Forelimb muscle (tissue), 1 donor: ENCODE measurements around the gene IL17C. TPM values are rescaled to one million over a fixed set of nuclear protein-coding genes. Genes with fewer than 3 reads are reported as not detected.
"Not testable (repeated sequence)": the region's sequence is repeated elsewhere in the genome, so short reads cannot be mapped to it uniquely, and the experiment has no call there.

Source experiments
- DNase-seq: peaks from one replicate; pipeline ENCODE4 v3.0.0-alpha.2; 2013; ENCODE audit warnings: low read depth
- polyA plus RNA-seq: library from polyadenylated mRNA; unstranded; fragments of 120-200 nt; gene quantifications from one replicate; pipeline ENCODE4 v1.2.1, GENCODE V29; 2013; ENCODE audit not compliant: insufficient read length

The IL17C gene
- polyA plus RNA-seq, 1 donor: not detected

DNA sequence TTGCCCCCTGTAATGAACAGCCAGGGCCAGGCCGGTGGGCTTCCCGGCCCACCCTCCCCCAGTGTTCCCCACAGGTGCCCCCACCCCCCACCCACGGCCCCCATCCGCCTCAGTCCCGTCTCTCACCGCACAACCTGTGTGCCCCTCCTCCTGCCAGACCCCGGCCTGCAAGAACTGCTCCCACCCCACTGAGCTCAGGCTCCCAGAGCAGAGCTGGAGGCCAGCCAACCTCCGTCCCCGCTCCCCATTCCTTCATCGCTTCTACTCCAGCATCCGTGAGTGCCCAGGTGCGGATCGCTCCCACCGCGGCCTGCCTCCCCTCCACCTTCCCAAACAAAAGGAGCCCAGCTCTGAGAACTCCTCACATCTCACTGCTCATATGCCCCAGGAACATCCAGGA lies 20.3 kb downstream of the IL17C start:
- DNase-seq: no peak

DNA sequence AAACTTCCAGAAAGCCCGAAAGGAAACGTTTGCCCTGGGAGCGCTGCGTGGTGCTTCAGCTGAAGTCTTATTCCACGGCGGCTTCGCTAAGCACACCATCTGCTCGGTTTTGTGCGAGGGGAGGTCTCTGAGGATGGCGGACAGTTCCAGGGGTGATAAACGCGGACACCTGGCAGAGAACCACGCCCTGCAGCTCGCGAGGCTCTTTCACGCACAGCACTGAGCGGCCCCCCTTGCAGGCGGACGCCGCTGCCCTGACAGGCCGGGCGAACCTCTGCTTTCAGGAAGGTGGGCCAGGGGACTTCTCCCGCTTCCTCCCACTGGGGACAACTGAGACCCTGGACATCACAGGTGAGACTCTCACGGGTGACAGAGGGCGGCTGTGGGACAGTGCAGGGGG lies 20.8 kb downstream of the IL17C start:
- DNase-seq: no peak

DNA sequence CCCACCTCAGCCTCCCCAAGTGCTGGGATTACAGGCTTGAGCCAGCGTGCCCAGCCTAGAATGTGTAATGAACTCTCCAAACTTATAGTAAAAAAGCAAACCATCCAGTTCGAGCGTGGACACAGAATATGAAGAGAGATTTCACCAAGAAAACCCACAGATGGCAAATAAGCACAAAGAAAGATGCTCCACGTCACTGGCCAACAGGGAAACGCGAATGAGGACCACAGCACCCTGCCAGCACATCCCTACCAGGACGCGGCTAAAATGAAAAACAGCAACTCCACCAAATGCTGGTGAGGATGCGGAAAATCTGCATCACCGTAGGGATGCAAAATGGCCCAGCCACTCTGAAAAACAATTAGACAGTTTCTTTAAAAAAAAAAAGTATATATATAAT lies 23.1 kb downstream of the IL17C start:
- no peak for DNase-seq

DNA sequence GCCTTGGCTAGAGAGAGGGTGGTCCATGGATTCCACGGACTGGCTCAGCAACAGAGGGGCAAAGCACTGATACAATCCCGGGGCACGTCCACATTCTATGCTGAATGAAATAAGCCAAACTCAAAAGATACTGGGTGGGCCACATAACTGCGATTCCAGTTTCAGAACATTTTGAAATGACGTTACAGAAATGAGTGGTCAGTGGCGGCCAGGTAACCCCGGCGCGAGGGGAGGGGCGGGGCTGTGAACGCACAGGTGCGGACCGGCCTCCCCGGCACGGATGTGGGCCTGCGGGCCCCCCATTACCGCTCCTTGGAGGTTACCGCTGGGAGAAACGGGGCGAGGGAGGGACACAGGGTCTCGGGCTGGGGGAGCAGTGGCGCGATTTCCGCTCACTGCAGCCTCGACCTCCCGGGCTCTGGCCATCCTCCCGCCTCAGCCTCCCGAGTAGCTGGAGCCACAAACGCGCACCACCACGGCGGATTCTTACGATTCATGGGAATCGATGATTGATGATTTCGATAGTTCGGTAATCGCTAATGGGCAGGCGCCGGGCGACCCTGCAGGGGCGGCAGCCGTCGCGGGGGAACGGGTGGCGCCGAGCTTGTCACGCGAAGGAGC lies 24.0 kb downstream of the IL17C start:
- no peak for DNase-seq

DNA sequence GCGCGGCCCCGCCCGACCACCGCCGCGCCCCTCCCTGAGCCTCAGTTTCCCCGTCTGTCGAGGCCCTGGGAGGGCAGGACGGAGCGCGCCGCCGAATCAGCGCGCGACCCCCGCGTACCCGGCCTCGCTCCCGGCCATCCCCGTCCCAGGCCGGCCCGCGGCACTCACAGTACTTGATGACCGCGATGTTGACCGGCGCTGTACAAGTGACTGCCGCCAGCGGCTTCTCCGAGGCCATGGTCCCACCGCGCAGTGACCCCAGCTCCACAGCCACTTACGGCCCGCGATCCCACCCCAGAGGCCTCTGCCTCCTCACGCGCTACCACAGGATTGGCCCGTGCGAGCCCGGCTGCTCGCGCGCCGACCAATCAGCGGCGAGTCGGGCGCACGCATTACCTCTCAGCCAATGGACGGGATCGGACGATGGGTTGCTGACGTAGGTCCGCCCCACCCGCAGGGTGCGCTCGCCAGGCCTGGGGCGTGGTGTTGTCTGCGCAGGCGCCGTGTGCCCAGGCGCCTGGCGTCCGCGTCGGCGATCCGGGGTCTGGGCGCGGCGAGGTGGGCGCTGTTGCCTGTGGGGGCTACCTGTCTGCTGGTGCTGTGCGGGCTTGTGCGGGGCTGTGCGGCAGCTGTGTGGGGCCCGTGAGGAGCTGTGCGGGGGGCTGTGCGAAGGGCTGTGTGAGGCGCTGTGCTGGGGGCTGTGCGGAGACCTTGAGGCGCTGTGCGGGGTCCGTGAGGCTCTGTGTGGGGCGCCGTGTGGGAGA lies 24.7 kb downstream of the IL17C start, which contains the start of gene MVD:
Gene MVD, minus strand, starts transcription at position 249 of the 764 bp plus-strand sequence. Its CDS starts 11 bp downstream, at position 238.
- DNase-seq: peak; percentile 97

DNA sequence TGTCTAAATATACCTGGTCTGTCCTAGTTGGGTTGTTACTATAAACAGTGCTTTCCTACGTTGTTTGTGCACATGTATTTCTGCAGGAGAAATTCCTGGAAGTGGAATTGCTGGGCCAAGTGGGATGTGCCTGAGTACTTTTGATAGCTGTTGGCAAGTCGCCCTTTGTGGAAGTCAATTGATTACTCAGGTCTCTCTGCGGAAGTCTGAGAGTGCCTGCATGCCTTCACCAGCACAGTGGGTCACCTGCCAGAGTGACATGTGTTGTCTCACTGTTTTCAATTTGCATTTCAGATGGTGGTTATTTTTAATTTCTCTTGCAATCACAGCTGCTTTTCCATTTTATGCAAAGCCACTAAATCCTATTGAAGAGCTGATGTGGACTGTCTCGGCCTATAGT lies 26.8 kb downstream of the IL17C start:
- no peak for DNase-seq

DNA sequence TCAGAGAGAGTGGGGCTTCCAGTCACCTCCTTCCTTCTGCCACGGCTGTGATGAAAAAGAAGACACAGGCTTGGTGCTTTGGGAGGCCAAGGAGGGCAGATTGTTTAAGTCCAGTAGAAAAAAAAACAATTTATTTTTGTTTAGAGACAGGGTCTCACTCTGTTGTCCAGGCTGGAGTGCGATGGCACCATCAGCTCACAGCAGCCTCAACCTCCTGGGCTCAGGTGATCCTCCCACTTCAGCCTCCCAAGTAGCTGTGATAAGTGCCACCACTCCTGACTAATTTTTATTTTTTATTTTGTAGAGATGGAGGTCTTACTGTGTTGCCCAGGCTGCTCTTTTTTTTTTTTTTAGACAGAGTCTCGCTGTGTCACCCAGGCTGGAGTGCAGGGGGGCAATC lies 27.2 kb downstream of the IL17C start:
- DNase-seq: no peak

DNA sequence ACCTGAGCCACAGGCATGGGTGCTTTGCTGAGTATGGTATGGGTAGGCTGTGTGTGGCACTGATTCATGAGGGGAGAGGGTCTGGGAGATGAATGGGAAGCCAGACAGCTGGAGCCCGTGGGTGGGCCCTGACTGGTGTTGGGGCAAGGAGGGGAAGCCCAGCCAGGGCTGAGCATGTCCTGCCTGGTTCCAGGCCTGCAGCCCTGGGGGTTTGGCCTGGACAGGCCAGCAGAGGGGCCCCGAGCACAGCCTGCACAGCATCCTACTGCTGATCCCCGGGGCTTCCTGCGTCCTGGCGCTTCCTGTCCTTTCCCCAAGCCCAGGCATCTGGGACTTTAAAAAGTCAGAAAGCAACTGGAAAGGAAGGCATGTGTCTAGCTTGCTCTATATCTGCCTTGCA lies 29.1 kb downstream of the IL17C start:
- no peak for DNase-seq

DNA sequence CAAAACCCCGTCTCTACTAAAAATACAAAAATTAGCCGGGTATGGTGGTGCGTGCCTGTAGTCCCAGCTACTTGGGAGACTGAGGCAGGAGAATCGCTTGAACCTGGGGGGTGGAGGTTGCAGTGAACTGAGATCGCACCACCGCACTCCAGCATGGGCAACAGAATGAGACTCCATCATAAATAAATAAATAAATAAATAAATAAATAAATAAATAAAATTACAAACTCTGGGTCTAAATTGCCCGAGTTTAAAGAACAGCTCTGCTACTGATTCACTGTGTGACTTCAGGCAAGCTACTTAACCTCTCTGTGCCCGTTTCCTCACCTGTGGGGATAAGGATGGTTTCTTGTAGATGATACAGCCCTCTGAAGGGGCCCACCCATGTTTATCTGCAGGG lies 31.1 kb downstream of the IL17C start:
- DNase-seq: not testable (repeated sequence)

DNA sequence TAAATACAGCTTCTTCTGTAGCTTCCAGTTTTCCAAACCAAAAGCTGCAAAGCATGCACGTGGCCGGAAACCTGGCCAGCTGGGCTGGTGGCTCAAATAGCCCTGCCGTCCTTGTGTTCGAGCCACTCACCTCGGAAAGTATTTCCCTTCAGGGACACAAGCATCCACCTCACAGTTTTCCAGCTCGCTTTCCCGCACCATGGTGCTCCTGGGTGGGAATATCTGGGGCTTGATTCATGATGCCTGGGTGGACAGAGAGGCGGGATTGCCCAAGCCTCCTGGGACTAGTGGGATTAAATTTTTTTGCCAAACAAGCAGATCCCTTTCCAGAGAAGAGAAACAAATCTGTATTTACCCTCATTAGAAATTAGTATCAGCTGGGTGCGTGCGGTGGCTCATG lies 31.6 kb downstream of the IL17C start:
- DNase-seq: no peak

DNA sequence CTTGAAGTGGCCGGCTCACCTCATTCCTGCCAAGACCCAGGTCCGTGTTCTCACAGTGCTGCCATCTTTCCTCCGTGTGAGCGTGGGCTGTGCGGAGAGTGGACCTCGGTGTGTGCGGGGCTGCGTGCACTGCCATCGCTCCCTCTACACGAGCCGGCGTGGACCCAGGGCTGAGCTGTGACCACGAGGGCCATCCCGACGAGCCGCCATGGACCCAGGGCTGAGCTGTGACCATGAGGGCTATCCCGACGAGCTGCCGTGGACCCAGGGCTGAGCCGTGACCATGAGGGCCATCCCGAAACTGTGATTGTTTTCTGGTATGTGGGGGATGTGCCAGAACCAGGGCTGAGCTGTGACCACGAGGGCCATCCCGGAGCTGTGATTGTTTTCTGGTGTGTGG lies 33.4 kb downstream of the IL17C start:
- no peak for DNase-seq

DNA sequence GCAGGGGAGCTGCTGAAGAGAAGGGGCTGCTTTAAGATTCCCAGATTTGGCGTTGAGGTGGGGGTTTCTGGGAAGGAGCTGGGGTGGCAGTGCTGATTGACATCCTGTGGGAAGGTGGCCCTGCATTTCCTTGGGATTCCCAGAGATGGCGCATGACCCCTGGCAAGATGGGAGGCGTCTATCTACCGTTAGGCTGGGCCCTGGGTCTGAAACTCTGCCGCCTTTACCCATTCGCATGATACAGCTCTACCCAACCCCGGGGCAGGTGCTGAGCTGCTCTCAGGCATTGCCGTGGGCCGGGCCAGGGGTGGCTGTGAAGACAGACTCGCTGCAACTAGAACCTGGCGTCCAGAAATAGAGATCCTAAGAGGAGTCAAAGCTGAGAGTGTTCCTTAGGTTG lies 34.4 kb downstream of the IL17C start:
- DNase-seq: no peak

DNA sequence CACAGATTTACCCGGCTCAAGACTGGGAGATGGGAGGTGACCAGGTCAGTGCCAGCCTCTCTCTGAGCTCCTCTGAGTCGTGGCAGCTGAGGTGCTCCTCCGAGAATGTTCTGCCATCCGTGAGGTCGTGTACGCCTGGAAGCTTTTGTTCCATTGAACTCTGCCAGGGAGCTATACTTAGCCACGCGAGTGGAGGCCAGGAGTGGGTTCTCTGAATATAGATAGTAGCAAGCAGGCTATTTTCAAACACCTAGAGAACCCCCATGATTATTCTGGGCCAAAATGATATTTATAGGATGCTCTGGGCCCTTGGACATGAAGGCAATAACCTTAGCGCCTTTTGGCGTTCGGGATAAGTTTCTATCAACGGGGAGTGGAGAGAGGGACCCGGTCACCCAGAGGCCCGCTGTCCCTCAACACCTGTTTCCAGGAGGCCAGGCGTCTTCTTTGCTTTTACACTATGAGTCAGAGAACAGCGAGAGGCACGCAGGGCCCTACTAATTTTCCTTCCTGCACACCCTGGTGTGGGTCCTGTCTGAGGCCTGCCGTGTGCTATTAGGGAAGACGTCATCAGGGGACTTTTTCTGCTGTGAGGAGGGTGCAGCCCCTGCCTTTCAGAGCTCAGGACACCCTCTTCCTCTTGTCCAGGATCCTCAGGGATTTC lies 35.5 kb downstream of the IL17C start:
- no peak for DNase-seq

DNA sequence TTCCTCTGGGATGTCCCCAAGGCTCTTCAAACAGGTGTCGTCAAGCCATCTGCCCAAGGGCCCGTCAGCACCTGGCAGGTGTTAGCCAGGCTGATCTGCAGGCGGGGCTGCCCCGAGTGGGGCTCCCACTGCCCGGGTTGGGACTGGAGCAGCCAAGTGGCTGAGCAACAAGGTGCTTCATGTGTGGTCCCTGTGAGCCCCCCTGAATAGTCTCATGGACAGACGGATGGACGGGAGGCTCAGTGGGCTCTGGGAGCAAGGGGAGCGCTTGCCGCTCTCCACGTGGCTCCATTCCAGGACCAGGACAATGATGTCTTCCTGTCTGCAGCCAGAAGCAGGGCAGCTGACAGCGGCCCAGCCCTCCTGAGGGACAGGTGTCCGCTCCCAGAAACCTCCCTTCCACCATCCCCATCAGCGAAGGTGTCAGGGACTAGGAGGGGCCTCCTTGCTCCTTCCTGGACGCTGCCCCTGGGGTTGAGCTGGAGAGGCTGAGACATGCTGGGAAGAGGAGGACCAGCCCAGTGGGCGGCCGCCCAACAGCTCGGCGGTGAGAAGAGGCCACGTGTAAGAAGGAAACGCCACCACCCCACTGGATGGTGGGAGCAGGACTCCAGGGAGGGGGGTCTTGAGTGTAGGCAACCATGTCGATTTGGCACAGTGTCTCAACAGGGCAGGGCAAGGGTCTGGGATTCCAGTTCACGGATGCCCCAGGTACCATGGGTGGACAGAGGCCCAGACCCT lies 38.3 kb downstream of the IL17C start:
- DNase-seq: no peak

DNA sequence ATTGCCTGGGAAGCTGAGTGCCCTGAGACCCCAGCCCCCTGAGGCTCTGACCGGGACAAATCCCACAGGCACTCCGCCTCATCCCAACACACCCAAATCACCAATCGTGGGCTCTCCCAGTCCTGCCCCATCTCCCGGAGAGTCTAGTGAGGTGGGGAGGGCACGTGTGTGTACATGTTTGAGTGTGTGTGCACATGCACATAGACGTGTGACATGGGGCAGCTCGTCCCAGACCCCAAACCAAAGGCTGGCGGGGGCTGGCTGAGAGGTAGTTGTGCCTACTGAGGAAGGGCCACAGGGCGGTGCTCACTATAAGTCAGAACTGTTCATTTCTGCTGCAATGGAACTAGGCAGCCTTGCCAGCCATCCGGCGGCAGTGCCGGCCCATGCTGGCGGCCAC lies 39.3 kb downstream of the IL17C start:
- no peak for DNase-seq

DNA sequence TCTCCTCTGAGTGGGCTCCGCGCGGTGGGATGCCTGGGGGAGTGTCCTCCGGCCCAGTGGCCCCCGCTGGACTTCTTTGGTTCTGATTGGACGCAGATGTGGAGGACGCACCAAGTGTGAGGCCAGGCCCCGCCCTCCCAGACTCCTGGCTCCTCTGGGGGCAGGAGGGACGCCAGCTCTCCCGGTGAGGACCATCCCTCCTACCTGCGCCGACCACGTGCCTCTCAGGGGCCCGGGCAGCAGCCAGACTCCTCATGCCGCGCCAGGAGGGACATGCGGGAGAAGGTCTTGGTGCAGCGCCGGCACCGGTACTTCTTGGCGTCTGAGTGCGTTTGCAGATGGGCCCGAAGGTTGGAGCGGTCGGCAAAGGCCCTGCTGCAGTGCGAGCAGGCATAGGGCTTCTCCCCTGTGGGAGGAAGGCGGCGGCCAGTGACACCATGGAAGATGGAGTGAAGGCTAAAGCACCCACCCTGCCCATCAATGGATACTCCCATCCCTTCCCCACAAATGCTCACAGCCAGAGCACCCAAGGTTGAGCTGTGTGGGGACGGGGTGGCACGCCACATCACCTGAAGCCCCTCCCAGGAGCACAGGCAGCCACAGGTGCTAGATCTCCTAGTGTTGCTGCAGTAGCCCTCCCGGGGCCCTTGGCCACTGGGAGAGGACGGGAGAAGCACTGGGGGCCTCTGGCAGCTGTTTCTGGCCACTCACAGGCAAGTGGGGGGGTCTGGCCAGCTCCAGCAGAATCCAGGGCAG lies 40.0 kb downstream of the IL17C start:
- no peak for DNase-seq

DNA sequence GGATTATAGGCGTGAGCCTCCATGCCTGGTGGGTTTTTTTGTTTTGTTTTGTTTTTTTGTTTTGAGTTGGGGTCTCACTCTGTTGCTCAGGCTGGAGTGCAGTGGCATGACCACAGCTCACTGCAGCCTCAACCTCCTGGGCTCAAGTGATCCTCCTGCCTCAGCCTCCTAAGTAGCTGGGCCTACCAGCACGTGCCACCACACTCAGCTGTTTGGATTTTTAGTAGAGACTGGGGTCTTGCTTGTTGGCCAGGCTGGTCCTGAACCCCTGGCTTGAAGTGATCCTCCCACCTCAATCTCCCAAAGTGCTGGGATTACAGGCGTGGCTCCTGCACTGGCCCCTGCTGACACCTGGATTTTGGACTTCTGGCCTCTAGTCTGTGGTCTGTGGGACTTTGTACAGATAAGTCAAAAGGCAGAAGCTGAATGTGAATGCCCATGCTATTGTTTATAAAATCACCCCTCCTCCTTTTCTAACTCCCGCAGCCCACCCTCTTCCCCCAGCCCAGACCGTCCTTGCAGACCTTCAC lies 42.2 kb downstream of the IL17C start:
- DNase-seq: no peak

DNA sequence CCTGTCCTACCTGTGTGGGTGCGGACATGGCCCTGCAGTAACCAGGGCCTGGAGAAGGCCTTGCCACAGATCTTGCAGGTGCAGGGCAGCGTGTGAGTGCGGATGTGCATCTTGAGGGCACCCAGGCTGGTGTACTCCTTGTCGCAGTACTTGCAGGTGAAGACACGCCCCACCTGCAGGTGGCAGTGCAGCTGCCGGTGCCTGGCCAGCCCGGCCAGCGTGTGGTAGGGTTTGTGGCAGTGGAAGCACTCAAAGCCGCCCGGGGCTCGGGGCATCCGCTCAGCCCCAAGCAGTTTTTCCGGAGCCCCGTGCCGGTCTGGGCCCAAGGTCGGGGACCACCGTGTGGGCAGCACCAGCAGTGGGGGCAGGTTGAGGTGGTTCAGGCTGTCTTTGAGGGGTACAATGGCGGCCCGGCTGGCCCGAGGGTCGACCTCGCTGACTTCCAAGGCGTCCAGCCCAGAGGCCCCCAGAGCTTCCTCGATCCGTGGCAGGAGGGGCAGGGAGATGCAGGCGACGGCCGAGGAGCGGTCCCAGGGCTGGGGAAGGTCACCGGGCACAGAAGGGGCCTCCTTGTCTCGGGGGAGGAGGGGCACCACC lies 42.8 kb downstream of the IL17C start:
- no peak for DNase-seq

DNA sequence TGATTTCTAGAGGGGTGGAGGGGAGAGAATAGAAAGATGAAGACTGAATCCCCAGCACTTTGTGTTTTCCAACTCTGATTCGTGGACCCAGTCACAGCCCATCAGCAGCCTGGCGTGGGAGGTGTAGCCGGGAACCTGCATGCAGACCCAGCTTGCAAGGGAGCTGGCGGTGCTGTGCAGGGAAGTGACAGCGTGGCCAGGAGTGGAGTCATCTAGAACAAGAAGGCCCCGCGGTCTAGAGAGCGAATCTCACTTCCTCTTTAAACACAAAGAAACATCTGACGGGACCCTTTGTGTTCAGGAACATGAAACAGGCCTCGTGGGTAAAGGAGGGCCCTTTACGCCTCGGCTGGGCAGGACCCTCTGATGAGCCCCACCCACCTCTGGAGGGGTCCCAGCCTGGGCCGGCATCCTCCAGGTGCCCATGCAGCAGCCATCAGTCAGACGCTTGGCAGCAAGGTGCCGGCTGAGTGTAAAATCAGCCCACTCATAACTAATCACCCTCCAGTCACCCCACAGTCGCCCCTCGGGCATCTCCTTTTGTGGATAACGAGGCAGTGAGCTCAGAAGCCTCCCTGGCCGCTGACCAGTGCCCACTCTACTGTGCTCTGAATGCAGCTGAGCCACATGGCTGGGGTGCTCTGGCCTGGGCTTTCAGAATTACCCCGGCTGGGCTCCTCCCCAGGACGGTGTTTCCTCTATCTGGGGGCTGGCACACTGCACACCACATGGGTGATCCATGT lies 43.5 kb downstream of the IL17C start:
- no peak for DNase-seq

DNA sequence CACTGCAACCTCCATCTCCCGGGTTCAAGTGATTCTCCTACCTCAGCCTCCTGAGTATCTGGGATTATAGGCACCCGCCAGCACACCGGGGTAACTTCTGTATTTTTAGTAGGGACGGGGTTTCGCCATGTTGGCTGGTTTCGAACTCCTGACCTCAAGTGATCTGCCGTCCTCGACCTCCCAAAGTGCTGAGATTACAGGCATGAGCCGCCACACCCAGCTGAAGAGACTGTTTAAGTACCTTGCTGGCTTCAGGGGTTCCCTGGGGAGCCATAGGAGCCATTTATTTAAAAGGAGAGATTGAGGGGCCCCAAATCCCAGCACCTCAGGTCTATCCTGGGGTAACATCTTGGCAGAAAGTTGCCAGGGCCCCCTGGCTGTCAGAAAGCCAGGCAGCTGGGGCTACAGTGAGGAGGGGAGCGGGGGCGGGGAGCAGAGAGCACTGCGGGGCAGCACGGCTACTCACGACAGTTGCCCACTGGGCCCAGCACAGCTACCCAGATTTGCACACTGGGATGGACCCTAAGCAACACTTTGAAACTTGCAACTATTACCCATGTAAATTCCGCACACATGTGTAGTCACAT lies 46.3 kb downstream of the IL17C start:
- DNase-seq: no peak
